Measurements from ENCODE around the gene TMEM170B.

The TMEM170B gene, protein sequence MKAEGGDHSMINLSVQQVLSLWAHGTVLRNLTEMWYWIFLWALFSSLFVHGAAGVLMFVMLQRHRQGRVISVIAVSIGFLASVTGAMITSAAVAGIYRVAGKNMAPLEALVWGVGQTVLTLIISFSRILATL

GRCh38 chr6:11537229-11538051 is at the start of gene TMEM170B:
TMEM170B (plus strand) TSS chr6:11537749; CDS start chr6:11538278, 529 bp downstream.
- Histone ChIP-seq H3K27me3 (no peaks in the 10 kb centered on the region), H3K36me3 (no peaks in the 10 kb centered on the region), H3K4me3 (peak within 1 kb of the TSS; percentile 95 to 96), H3K9me3 (no peaks in the 10 kb centered on the region), H3K4me1 (peaks cover 0 to 14% (median 3%) of the 10 kb centered on the region in 4 donors), H3K27ac (peak within 1 kb of the TSS; percentile 71 to 77)
- intact Hi-C loops (cut with DNase I; ENCODE audit: low total_unique reads): no loop called here
- no peak for TF ChIP-seq CTCF (IDR thresholded peaks at IDR 0.05)
- DNase-seq: peak; percentile 86 to 95

GRCh38 chr6:11490996-11491395 is 46.6 kb upstream of the TMEM170B start:
- TF ChIP-seq CTCF (IDR thresholded peaks at IDR 0.05): no peak
- no peak overlapping the region for H3K4me3 ChIP-seq
- no peaks in the 10 kb centered on the region for H3K36me3 ChIP-seq
- H3K27me3 ChIP-seq: no peaks in the 10 kb centered on the region
- DNase-seq: no peak
- H3K4me1 ChIP-seq: peaks cover 0 to 9% (median 4%) of the 10 kb centered on the region in 4 donors
- H3K27ac ChIP-seq: no peak overlapping the region
- no peaks in the 10 kb centered on the region for H3K9me3 ChIP-seq
- intact Hi-C loops (cut with DNase I; ENCODE audit: low total_unique reads): no loop called here

DNA sequence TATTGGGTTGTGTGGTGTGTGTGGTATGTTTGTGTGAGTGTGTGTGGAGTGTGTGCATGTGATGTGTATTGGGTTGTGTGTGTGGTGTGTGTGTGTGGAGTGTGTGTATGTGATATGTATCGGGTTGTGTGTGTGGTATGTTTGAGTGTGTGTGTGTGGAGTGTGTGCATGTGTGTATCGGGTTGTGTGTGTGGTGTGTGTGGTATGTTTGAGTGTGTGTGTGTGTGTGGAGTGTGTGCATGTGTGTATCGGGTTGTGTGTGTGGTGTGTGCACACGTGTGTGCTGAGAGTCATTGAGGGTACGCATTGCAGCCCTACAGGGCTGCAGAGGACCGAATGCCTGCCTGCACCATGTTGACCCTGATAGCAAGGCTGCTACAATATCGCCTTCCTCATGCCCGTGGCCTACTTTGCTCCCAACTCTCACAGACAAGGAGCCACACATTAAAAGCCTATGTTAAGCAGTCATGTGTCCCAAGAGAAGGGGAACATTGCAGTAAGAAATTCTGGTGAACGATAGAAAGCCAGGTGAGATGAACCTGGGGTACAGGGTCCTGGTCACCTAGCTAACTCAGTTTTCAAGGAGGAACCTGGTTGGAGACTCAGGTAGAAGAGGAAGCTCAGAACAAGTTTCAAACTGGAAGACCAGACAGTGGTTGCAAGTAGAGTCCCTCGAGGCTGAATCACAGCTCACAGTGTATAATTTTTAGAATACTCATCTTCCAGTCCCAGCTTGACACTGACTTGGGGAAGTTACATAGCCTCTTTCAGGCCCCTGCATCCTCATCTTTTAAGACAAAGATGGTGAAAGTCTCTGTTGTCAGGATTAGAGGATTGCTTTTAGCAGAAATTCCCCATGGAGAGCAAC is 45.7 kb upstream of the TMEM170B start:
- Histone ChIP-seq H3K27ac (no peak overlapping the region), H3K4me3 (no peak overlapping the region), H3K4me1 (peaks cover 0 to 14% (median 5%) of the 10 kb centered on the region in 4 donors), H3K27me3 (no peaks in the 10 kb centered on the region), H3K9me3 (no peaks in the 10 kb centered on the region), H3K36me3 (no peaks in the 10 kb centered on the region)
- no peak for TF ChIP-seq CTCF (IDR thresholded peaks at IDR 0.05)
- intact Hi-C loops (cut with DNase I; ENCODE audit: low total_unique reads): no loop called here
- no peak for DNase-seq

DNA sequence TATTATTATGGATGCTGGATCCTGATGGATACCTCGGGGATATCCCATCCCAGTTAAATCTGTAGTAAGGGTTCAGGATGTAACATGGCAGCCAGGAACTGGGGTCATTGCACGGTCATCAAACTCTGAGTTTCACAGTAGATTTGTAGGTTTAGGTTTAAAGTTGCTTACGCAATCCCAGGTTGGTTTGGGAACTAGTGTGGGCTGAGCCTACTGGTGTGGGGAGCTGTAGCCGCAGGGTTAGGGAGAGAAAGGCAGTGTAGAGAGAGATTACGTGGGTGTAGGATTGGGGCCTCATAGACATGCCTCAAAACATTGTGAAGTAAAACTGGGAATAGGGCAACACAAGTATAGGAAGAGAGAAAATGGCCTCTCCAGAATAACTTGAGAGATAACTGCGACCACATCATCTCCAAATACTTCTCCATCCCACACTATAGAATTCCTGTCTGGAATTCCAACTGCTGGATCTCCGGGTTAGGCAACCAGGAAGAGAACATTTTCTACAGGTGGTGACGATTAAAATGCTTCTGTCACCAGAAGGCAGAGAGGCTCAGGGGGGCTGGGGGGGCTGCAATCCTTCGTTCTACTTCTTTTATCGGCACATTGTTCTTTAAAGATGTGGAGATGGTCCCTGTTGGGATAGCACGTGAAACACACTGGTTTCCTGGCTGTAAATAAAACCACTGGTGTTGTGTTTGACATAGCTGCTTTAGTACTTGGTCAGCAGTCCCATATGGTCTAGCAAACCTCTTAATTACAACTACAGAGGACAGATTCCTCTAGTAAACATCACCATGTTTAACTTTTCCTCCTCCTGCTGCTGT is 44.9 kb upstream of the TMEM170B start:
- Histone ChIP-seq H3K27ac (no peak overlapping the region), H3K4me1 (peaks cover 0 to 14% (median 5%) of the 10 kb centered on the region in 4 donors), H3K4me3 (no peak overlapping the region), H3K36me3 (no peaks in the 10 kb centered on the region), H3K27me3 (no peaks in the 10 kb centered on the region), H3K9me3 (no peaks in the 10 kb centered on the region)
- no peak for DNase-seq
- TF ChIP-seq CTCF (IDR thresholded peaks at IDR 0.05): no peak
- intact Hi-C loops (cut with DNase I; ENCODE audit: low total_unique reads): no loop called here

- Histone ChIP-seq H3K4me1 (peaks cover 0 to 14% (median 5%) of the 10 kb centered on the region in 4 donors), H3K9me3 (no peaks in the 10 kb centered on the region), H3K27ac (no peak overlapping the region), H3K36me3 (no peaks in the 10 kb centered on the region), H3K27me3 (no peaks in the 10 kb centered on the region), H3K4me3 (no peak overlapping the region)
- no peak for TF ChIP-seq CTCF (IDR thresholded peaks at IDR 0.05)
- DNase-seq: no peak
- intact Hi-C loops (cut with DNase I; ENCODE audit: low total_unique reads): no loop called here
Measured at GRCh38 chr6:11493974-11494373, 43.6 kb upstream of the TMEM170B start.

Data from tibial artery (tissue), 4 donors.